Measurements from ENCODE around the gene CAMKMT. TPM values are rescaled to one million over a fixed set of nuclear protein-coding genes. Genes with fewer than 3 reads are reported as not detected.

The CAMKMT gene
- polyA plus RNA-seq, 3 donors = 4.7 to 7.8 (median 7.0) TPM

- Mint-ChIP-seq H3K4me1 (no peaks in the 10 kb centered on the region), H3K36me3 (no peaks in the 10 kb centered on the region), H3K4me3 (no peak overlapping the region), H3K27me3 (ENCODE audit: low read depth in 3 of 3) (no peaks in the 10 kb centered on the region), H3K9me3 (peaks cover 0 to 5% (median 0%) of the 10 kb centered on the region in 7 donors), H3K27ac (no peak overlapping the region)
- no peaks in the 10 kb centered on the region for H3K9me3 ChIP-seq (replicated peaks in 1 of 2; ENCODE audit: control insufficient read depth in 1 of 2, insufficient read depth in 1 of 2, low read length in 2 of 2)
- H3K36me3 ChIP-seq (replicated peaks in 1 of 2; ENCODE audit: control insufficient read depth in 1 of 2, insufficient read depth in 2 of 2, low read length in 2 of 2) = no peaks in the 10 kb centered on the region
- no peaks in the 10 kb centered on the region for H3K4me1 ChIP-seq (ENCODE audit: control insufficient read depth in 1 of 2, insufficient read depth in 2 of 2, low read length in 2 of 2)
- H3K9ac ChIP-seq (ENCODE audit: insufficient read depth, low read length, poor library complexity, severe bottlenecking) = no peak overlapping the region
- no peak overlapping the region for H2AFZ ChIP-seq (ENCODE audit: insufficient read depth, low read depth, low read length, poor library complexity, severe bottlenecking)
- no peak for DNase-seq
- H3K4me2 ChIP-seq (replicated peaks; ENCODE audit: extremely low read depth, low read length, poor library complexity, severe bottlenecking) = no peak overlapping the region
- H3K27me3 ChIP-seq (ENCODE audit: control insufficient read depth in 2 of 2, insufficient read depth in 2 of 2, low read length in 2 of 2) = no peaks in the 10 kb centered on the region
- intact Hi-C loops (cut with micrococcal nuclease) = no loop called here
- TF ChIP-seq, protein P1, sequence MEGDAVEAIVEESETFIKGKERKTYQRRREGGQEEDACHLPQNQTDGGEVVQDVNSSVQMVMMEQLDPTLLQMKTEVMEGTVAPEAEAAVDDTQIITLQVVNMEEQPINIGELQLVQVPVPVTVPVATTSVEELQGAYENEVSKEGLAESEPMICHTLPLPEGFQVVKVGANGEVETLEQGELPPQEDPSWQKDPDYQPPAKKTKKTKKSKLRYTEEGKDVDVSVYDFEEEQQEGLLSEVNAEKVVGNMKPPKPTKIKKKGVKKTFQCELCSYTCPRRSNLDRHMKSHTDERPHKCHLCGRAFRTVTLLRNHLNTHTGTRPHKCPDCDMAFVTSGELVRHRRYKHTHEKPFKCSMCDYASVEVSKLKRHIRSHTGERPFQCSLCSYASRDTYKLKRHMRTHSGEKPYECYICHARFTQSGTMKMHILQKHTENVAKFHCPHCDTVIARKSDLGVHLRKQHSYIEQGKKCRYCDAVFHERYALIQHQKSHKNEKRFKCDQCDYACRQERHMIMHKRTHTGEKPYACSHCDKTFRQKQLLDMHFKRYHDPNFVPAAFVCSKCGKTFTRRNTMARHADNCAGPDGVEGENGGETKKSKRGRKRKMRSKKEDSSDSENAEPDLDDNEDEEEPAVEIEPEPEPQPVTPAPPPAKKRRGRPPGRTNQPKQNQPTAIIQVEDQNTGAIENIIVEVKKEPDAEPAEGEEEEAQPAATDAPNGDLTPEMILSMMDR (IDR thresholded peaks at IDR 0.05) = no peak
- 100% methylated on average over 2 of the region's 2 CpGs for WGBS (ENCODE audit: insufficient coverage)
- no peak overlapping the region for H3K4me3 ChIP-seq (replicated peaks in 1 of 3; ENCODE audit: low read depth in 2 of 3, low read length in 3 of 3)
- H3K27ac ChIP-seq (ENCODE audit: low read depth in 1 of 2, low read length in 2 of 2) = no peak overlapping the region
- H4K20me1 ChIP-seq (ENCODE audit: insufficient read depth, low read length) = no peaks in the 10 kb centered on the region
- no peaks in the 10 kb centered on the region for H3K79me2 ChIP-seq (ENCODE audit: insufficient read depth, low read length)
These were observed 258.6 kb downstream of the CAMKMT start for GRCh38 chr2:44620189-44620990.

DNA sequence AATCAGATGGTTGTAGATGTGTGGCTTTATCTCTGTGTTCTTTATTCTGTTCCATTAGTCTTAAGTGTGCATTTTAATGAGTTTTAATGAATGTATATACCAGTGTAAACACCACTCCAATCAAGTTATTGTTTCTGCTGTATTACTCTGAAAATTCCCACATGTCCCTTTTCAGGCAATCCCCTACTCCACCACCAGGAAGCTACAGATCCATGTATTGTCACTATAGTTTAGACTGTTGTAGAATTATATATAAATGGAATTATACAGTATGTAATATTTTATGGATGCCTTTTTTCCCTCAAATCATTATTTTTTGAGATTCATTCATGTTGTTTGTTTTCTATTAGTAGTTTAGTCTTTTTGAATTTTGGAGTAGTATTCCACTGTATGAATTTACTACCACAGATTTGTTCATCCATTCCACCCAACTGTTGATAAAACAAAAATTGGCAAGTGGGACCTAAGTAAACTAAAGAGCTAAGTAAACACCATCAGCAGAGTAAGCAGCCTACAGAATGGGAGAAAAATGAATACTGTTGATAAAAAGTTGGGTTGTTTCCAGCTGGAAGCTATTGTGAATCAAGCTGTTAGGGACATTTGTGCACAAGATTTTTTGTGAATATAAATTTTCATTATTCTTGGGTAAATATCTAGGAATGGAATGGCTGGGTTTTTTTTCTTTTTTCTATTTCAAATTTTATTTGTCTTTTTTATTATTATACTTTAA, 262.0 kb downstream of the CAMKMT start:
- Histone ChIP-seq H3K4me1 (ENCODE audit: control insufficient read depth in 1 of 2, insufficient read depth in 2 of 2, low read length in 2 of 2) (no peaks in the 10 kb centered on the region), H3K27me3 (ENCODE audit: control insufficient read depth in 2 of 2, insufficient read depth in 2 of 2, low read length in 2 of 2) (no peaks in the 10 kb centered on the region), H3K4me3 (replicated peaks in 1 of 3; ENCODE audit: low read depth in 2 of 3, low read length in 3 of 3) (no peak overlapping the region), H3K27ac (ENCODE audit: low read depth in 1 of 2, low read length in 2 of 2) (no peak overlapping the region), H3K4me2 (replicated peaks; ENCODE audit: extremely low read depth, low read length, poor library complexity, severe bottlenecking) (no peak overlapping the region), H3K9ac (ENCODE audit: insufficient read depth, low read length, poor library complexity, severe bottlenecking) (no peak overlapping the region), H3K36me3 (replicated peaks in 1 of 2; ENCODE audit: control insufficient read depth in 1 of 2, insufficient read depth in 2 of 2, low read length in 2 of 2) (no peaks in the 10 kb centered on the region), H4K20me1 (ENCODE audit: insufficient read depth, low read length) (no peaks in the 10 kb centered on the region), H2AFZ (ENCODE audit: insufficient read depth, low read depth, low read length, poor library complexity, severe bottlenecking) (no peak overlapping the region), H3K79me2 (ENCODE audit: insufficient read depth, low read length) (no peaks in the 10 kb centered on the region), H3K9me3 (replicated peaks in 1 of 2; ENCODE audit: control insufficient read depth in 1 of 2, insufficient read depth in 1 of 2, low read length in 2 of 2) (no peaks in the 10 kb centered on the region)
- no peaks in the 10 kb centered on the region for H3K4me1 Mint-ChIP-seq
- H3K27me3 Mint-ChIP-seq (ENCODE audit: low read depth in 3 of 3) = no peaks in the 10 kb centered on the region
- no peak for DNase-seq
- no peaks in the 10 kb centered on the region for H3K36me3 Mint-ChIP-seq
- H3K4me3 Mint-ChIP-seq = no peak overlapping the region
- H3K9me3 Mint-ChIP-seq = peaks cover 0 to 11% (median 3%) of the 10 kb centered on the region in 7 donors
- no peak overlapping the region for H3K27ac Mint-ChIP-seq
- TF ChIP-seq, protein P1 (IDR thresholded peaks at IDR 0.05) = no peak
- intact Hi-C loops (cut with micrococcal nuclease) = no loop called here
